ENCODE measurements around the gene CADPS2. TPM values are rescaled to one million over a fixed set of nuclear protein-coding genes. Genes with fewer than 3 reads are reported as not detected.
A peak's percentile ranks its signal among the peaks of the same experiment; 100 is the strongest.

The CADPS2 gene
- total RNA-seq, 6 experiments from 2014 or later: 7.6 to 14.7 (median 9.4) TPM

GRCh38 chr7:122605929-122606328, 280.3 kb downstream of the CADPS2 start:
- ATAC-seq: no peak
- Histone ChIP-seq H3K36me3 (no peaks in the 10 kb centered on the region), H3K27ac (no peak overlapping the region), H3K9me3 (no peaks in the 10 kb centered on the region), H3K4me1 (peaks cover 0 to 4% (median 0%) of the 10 kb centered on the region in 4 donors), H3K27me3 (no peaks in the 10 kb centered on the region), H3K4me3 (no peak overlapping the region)
- intact Hi-C loops (cut with DNase I): no loop called here
- no peak for DNase-seq
- 92% methylated on average over 2 of the region's 2 CpGs for WGBS (ENCODE audit: insufficient coverage, low coverage, low lambda C conversion rate, missing lambda C conversion rate)
- TF ChIP-seq, protein P1, sequence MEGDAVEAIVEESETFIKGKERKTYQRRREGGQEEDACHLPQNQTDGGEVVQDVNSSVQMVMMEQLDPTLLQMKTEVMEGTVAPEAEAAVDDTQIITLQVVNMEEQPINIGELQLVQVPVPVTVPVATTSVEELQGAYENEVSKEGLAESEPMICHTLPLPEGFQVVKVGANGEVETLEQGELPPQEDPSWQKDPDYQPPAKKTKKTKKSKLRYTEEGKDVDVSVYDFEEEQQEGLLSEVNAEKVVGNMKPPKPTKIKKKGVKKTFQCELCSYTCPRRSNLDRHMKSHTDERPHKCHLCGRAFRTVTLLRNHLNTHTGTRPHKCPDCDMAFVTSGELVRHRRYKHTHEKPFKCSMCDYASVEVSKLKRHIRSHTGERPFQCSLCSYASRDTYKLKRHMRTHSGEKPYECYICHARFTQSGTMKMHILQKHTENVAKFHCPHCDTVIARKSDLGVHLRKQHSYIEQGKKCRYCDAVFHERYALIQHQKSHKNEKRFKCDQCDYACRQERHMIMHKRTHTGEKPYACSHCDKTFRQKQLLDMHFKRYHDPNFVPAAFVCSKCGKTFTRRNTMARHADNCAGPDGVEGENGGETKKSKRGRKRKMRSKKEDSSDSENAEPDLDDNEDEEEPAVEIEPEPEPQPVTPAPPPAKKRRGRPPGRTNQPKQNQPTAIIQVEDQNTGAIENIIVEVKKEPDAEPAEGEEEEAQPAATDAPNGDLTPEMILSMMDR (IDR thresholded peaks at IDR 0.05): no peak
- TF ChIP-seq POLR2A (IDR thresholded peaks at IDR 0.05): no peak

- no peak for DNase-seq
- Histone ChIP-seq H3K27me3 (no peaks in the 10 kb centered on the region), H3K9me3 (no peaks in the 10 kb centered on the region), H3K4me3 (no peak overlapping the region), H3K4me1 (peaks cover 0 to 13% (median 0%) of the 10 kb centered on the region in 4 donors), H3K27ac (no peak overlapping the region), H3K36me3 (no peaks in the 10 kb centered on the region)
- intact Hi-C loops (cut with DNase I): no loop called here
- TF ChIP-seq POLR2A (IDR thresholded peaks at IDR 0.05): no peak
- TF ChIP-seq, protein P1 (IDR thresholded peaks at IDR 0.05): no peak
- no peak for ATAC-seq
Observed at GRCh38 chr7:122604251-122604650, 282.0 kb downstream of the CADPS2 start.

DNA sequence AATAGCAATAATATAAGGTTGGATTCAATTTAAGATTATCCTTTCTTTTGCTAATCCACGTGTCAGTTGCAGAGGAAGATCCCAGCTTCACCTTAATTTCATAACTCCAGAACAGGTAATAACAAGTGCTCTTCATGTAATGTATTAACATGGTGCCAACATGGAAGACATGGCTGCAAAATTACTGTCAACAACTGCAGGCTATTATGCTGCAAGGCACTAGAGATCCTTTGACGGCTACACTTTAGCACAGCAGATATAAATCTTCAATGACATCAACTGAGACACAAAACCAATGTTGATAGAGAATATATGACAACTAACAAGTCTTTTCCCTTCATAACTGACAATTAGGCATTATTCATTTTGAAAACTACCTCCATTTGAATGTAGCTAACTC, 283.5 kb downstream of the CADPS2 start:
- H3K4me1 ChIP-seq: peaks cover 0 to 13% (median 0%) of the 10 kb centered on the region in 4 donors
- H3K36me3 ChIP-seq: no peaks in the 10 kb centered on the region
- H3K4me3 ChIP-seq: no peak overlapping the region
- no peak overlapping the region for H3K27ac ChIP-seq
- H3K9me3 ChIP-seq: no peaks in the 10 kb centered on the region
- H3K27me3 ChIP-seq: no peaks in the 10 kb centered on the region
- TF ChIP-seq, protein P1 (IDR thresholded peaks at IDR 0.05): no peak
- TF ChIP-seq POLR2A (IDR thresholded peaks at IDR 0.05): no peak
- intact Hi-C loops (cut with DNase I): no loop called here
- no peak for ATAC-seq
- WGBS (ENCODE audit: insufficient coverage, low coverage, low lambda C conversion rate, missing lambda C conversion rate): 75% methylated on average over 2 of the region's 2 CpGs
- DNase-seq: no peak

GRCh38 chr7:122600630-122601029, 285.6 kb downstream of the CADPS2 start:
- Histone ChIP-seq H3K36me3 (no peaks in the 10 kb centered on the region), H3K4me3 (no peak overlapping the region), H3K27me3 (no peaks in the 10 kb centered on the region), H3K9me3 (no peaks in the 10 kb centered on the region), H3K4me1 (peaks cover 0 to 13% (median 0%) of the 10 kb centered on the region in 4 donors), H3K27ac (no peak overlapping the region)
- ATAC-seq (peak; percentile 63 to 82 (median 66)), DNase-seq (no peak)
- 20% methylated on average over 2 of the region's 2 CpGs for WGBS (ENCODE audit: insufficient coverage, low coverage, low lambda C conversion rate, missing lambda C conversion rate)
- TF ChIP-seq, protein P1 (IDR thresholded peaks at IDR 0.05): no peak
- TF ChIP-seq POLR2A (IDR thresholded peaks at IDR 0.05): no peak
- intact Hi-C loops (cut with DNase I): no loop called here

DNA sequence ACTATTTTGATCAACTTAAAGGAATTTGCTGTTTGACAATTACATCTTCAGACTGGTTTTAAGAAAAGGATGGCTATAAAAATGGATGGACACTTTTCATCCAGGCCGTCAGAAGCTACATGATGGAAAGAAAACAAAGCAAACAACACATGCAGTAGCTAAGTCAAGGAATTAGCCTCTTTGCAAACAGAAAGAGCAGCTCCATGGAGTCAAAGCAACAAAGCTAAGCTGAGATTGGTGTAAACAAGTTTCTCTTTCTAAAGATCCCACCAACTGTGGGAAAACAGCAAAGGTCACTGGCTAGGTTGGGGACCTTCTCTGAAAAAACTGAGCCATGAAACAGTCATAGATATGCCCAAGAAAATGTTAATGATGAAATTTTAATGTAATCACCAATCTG, 286.2 kb downstream of the CADPS2 start:
- no peak overlapping the region for H3K27ac ChIP-seq
- no peak overlapping the region for H3K4me3 ChIP-seq
- no peaks in the 10 kb centered on the region for H3K9me3 ChIP-seq
- no peaks in the 10 kb centered on the region for H3K36me3 ChIP-seq
- peaks cover 0 to 13% (median 0%) of the 10 kb centered on the region in 4 donors for H3K4me1 ChIP-seq
- ATAC-seq: peak in 1 of 4 donors; percentile 44
- TF ChIP-seq POLR2A (IDR thresholded peaks at IDR 0.05): no peak
- TF ChIP-seq, protein P1 (IDR thresholded peaks at IDR 0.05): no peak
- 50% methylated on average over 1 of the region's 1 CpG for WGBS (ENCODE audit: insufficient coverage, low coverage, low lambda C conversion rate, missing lambda C conversion rate)
- DNase-seq: no peak
- no peaks in the 10 kb centered on the region for H3K27me3 ChIP-seq
- intact Hi-C loops (cut with DNase I): no loop called here

Measured in right lobe of liver (tissue), 6 donors.